Naive thymus-derived CD4-positive, alpha-beta T cell (primary cell): ENCODE results near the gene TMEM236. TPM values are rescaled to one million over a fixed set of nuclear protein-coding genes. Genes with fewer than 3 reads are reported as not detected.

Experiments used
- ATAC-seq: fragments of 150-1000 bp; cut with Tn5 transposase; 2 replicates; pipeline ENCODE4 v1.10.0; 2021; ENCODE audit warnings: mild to moderate bottlenecking, moderate library complexity
- CTCF ChIA-PET: fragments of 350-600 bp; sonication (Branson Sonifier 250); formaldehyde crosslinking; loops from one replicate; lab custom pipeline; 2021; ENCODE audit warnings: antibody characterized with exemption; lab: Charles Lee
- POLR2A ChIA-PET: fragments of 350-600 bp; sonication (Branson Sonifier 250); formaldehyde crosslinking; loops from one replicate; lab custom pipeline; 2021; ENCODE audit warnings: antibody characterized with exemption, inconsistent platforms; lab: Charles Lee
- DNase-seq, 9 donors: peaks; one replicate each; pipeline versions ENCODE4 v3.0.0 to v3.0.0-alpha.2; 2020 to 2022; ENCODE audit warnings: mixed read lengths in 1 of 9
- H3K27ac ChIP-seq: one replicate; pipeline ENCODE4 v1.7.0; 2013; ENCODE audit warnings: mild to moderate bottlenecking, low read depth, low read length, moderate library complexity
- H3K27me3 ChIP-seq, 2 donors: one replicate each; pipeline ENCODE4 v1.7.0; 2013; ENCODE audit warnings: low read length in 2 of 2, mild to moderate bottlenecking in 2 of 2, moderate library complexity in 2 of 2; ENCODE audit not compliant: control insufficient read depth in 2 of 2, insufficient read depth in 2 of 2
- H3K36me3 ChIP-seq, 3 experiments: 1 replicate in 2 of 3; 2 replicates in 1 of 3; pipeline ENCODE4 v1.7.0; 2013; ENCODE audit warnings: low read length in 3 of 3, mild to moderate bottlenecking in 3 of 3, moderate library complexity in 1 of 3; ENCODE audit not compliant: insufficient read depth in 3 of 3, control insufficient read depth in 2 of 3
- H3K4me1 ChIP-seq, 2 donors: one replicate each; pipeline ENCODE4 v1.7.0; 2013; ENCODE audit warnings: low read length in 2 of 2, mild to moderate bottlenecking in 2 of 2, moderate library complexity in 1 of 2; ENCODE audit not compliant: control insufficient read depth in 2 of 2, insufficient read depth in 2 of 2
- H3K4me3 ChIP-seq: 2 replicates; pipeline ENCODE4 v1.7.0; 2013; ENCODE audit warnings: mild to moderate bottlenecking, low read length
- H3K9me3 ChIP-seq, 3 experiments: 1 replicate in 2 of 3; 2 replicates in 1 of 3; pipeline ENCODE4 v1.7.0; 2013; ENCODE audit warnings: low read length in 3 of 3; ENCODE audit not compliant: control insufficient read depth in 2 of 3
- H3K27ac Mint-ChIP-seq, 9 donors: one replicate each; pipeline ENCODE4 v1.8.0; 2020 to 2022; ENCODE audit warnings: mixed read lengths in 9 of 9, mild to moderate bottlenecking in 8 of 9, moderate library complexity in 5 of 9, inconsistent platforms in 2 of 9
- H3K27me3 Mint-ChIP-seq, 5 donors: one replicate each; pipeline ENCODE4 v1.8.0; 2021 to 2022; ENCODE audit warnings: mixed read lengths in 5 of 5, mild to moderate bottlenecking in 1 of 5
- H3K36me3 Mint-ChIP-seq, 5 donors: one replicate each; pipeline ENCODE4 v1.8.0; 2020 to 2022; ENCODE audit warnings: mixed read lengths in 5 of 5, mild to moderate bottlenecking in 3 of 5, inconsistent platforms in 1 of 5
- H3K4me1 Mint-ChIP-seq, 7 donors: one replicate each; pipeline ENCODE4 v1.8.0; 2020 to 2022; ENCODE audit warnings: mixed read lengths in 7 of 7, mild to moderate bottlenecking in 3 of 7, inconsistent platforms in 1 of 7
- H3K4me3 Mint-ChIP-seq, 10 donors: one replicate each; pipeline ENCODE4 v1.8.0; 2020 to 2022; ENCODE audit warnings: mild to moderate bottlenecking in 10 of 10, mixed read lengths in 10 of 10, moderate library complexity in 6 of 10, inconsistent platforms in 2 of 10
- H3K9me3 Mint-ChIP-seq, 11 donors: one replicate each; pipeline ENCODE4 v1.8.0; 2020 to 2022; ENCODE audit warnings: mixed read lengths in 11 of 11, mild to moderate bottlenecking in 4 of 11, inconsistent platforms in 1 of 11, moderate library complexity in 1 of 11
- intact Hi-C, 2 donors: fragments of 100-400 bp; cut with micrococcal nuclease; formaldehyde crosslinking; loops; one replicate each; pipeline ENCODE4 v1.15.1; 2023
- polyA plus RNA-seq, 2 donors: library from polyadenylated mRNA; unstranded; fragments of 300-500 nt; fragmentation: Illumina TruSeq; gene quantifications; one replicate each; pipeline ENCODE4 v1.2.3, GENCODE V29; 2021
- total RNA-seq, 6 experiments: library from RNA in 5 of 6; stranded (reverse) in 5 of 6; gene quantifications; 1 replicate in 5 of 6; 2 replicates in 1 of 6; pipeline ENCODE4 v1.2.3 and lab custom pipeline; 2021 to 2026

Gene TMEM236
- total and polyA plus RNA-seq, 7 experiments from 2014 or later, result 0.02 to 0.12 (median 0.05) TPM; not detected in 4

GRCh38 chr10:17730667-17731066 lies 21.3 kb upstream of the TMEM236 start:
- H3K27ac ChIP-seq, result no peak overlapping the region
- intact Hi-C loops, result no loop called here
- no peak overlapping the region for H3K27ac Mint-ChIP-seq
- no peaks in the 10 kb centered on the region for H3K27me3 Mint-ChIP-seq
- H3K36me3 ChIP-seq, result no peaks in the 10 kb centered on the region
- H3K4me1 Mint-ChIP-seq, result no peaks in the 10 kb centered on the region
- H3K27me3 ChIP-seq, result no peaks in the 10 kb centered on the region
- H3K9me3 Mint-ChIP-seq, result no peaks in the 10 kb centered on the region
- H3K9me3 ChIP-seq, result no peaks in the 10 kb centered on the region
- CTCF ChIA-PET, result interaction anchor here (0.6 kb wide), 1 partner anchor 11 kb away, joined by 3 read pairs; no protein-coding TSS in a partner anchor
- DNase-seq (no peak), ATAC-seq (no peak)
- POLR2A ChIA-PET, result no interaction called here
- no peaks in the 10 kb centered on the region for H3K36me3 Mint-ChIP-seq
- no peaks in the 10 kb centered on the region for H3K4me1 ChIP-seq
- no peak overlapping the region for H3K4me3 Mint-ChIP-seq
- no peak overlapping the region for H3K4me3 ChIP-seq

GRCh38 chr10:17731331-17732020 lies 20.5 kb upstream of the TMEM236 start:
- no peaks in the 10 kb centered on the region for H3K9me3 Mint-ChIP-seq
- peak overlapping the region in 1 of 9 donors; percentile 28 for H3K27ac Mint-ChIP-seq
- no peak for DNase-seq
- Histone ChIP-seq H3K4me1 (no peaks in the 10 kb centered on the region), H3K4me3 (no peak overlapping the region), H3K9me3 (no peaks in the 10 kb centered on the region), H3K27me3 (no peaks in the 10 kb centered on the region), H3K36me3 (no peaks in the 10 kb centered on the region), H3K27ac (no peak overlapping the region)
- CTCF ChIA-PET, result no interaction called here
- no peaks in the 10 kb centered on the region for H3K36me3 Mint-ChIP-seq
- intact Hi-C loops, result no loop called here
- no peaks in the 10 kb centered on the region for H3K27me3 Mint-ChIP-seq
- POLR2A ChIA-PET, result interaction anchor here (0.6 kb wide), 1 partner anchor 41 kb away, joined by 3 read pairs; no protein-coding TSS in a partner anchor
- H3K4me1 Mint-ChIP-seq, result no peaks in the 10 kb centered on the region
- ATAC-seq, result no peak
- no peak overlapping the region for H3K4me3 Mint-ChIP-seq

DNA sequence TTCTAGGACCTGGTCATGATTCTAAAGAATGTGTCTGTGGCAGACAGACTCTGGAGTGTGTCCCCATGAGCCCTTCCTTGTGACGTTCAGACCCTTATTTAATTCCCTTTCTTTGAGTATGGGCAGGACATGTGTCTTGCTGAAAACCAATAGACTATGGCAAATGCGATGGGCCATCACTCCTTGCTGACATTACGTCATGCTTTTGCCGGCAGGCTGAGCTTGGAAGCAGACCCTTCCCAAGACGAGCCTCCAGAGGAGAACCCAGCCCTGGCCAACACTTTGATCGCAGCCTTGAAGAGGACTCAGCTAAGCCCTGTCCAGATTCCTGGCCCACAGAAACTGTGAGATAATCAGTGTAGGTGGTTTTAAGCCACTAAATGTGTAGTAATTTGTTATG lies 18.4 kb upstream of the TMEM236 start:
- H3K36me3 ChIP-seq, result no peaks in the 10 kb centered on the region
- intact Hi-C loops, result no loop called here
- H3K27ac Mint-ChIP-seq, result no peak overlapping the region
- no peak overlapping the region for H3K4me3 Mint-ChIP-seq
- POLR2A ChIA-PET, result no interaction called here
- H3K27ac ChIP-seq, result no peak overlapping the region
- H3K4me3 ChIP-seq, result no peak overlapping the region
- H3K36me3 Mint-ChIP-seq, result no peaks in the 10 kb centered on the region
- no peaks in the 10 kb centered on the region for H3K27me3 Mint-ChIP-seq
- CTCF ChIA-PET, result no interaction called here
- ATAC-seq (no peak), DNase-seq (no peak)
- no peaks in the 10 kb centered on the region for H3K4me1 ChIP-seq
- H3K9me3 ChIP-seq, result no peaks in the 10 kb centered on the region
- H3K4me1 Mint-ChIP-seq, result peaks cover 0 to 4% (median 3%) of the 10 kb centered on the region in 7 donors
- no peaks in the 10 kb centered on the region for H3K27me3 ChIP-seq
- H3K9me3 Mint-ChIP-seq, result no peaks in the 10 kb centered on the region

DNA sequence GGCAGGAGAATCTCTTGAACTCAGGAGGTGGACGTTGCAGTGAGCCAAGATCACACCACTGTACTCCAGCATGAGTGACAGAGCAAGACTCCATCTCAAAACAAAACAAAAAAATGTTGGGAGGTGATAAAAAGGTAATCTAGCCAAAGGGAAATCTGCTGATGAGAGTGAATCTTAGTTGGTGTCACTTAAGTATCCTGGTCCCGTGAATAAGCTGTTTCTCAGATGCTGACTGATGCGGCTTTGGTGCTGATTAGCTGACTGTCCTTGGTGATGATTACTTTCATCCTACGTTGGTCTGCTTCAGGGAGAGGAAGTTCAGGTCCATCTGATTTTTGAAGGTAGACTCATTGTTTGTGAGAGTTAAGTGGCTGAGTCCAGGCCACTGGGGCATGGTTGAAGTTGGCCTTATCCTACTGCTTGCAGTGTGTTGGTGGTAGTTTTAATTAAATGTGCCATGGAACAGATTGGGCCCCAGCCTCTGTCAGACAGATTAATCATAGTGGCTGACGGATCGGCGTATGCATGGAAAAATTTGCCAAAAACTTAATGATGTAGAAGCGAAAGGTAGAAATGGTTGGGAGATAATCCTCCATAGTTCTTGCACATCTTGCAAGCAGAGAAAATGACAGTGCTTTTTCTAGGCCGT lies 17.4 kb upstream of the TMEM236 start:
- Mint-ChIP-seq H3K27me3 (no peaks in the 10 kb centered on the region), H3K4me3 (no peak overlapping the region)

DNA sequence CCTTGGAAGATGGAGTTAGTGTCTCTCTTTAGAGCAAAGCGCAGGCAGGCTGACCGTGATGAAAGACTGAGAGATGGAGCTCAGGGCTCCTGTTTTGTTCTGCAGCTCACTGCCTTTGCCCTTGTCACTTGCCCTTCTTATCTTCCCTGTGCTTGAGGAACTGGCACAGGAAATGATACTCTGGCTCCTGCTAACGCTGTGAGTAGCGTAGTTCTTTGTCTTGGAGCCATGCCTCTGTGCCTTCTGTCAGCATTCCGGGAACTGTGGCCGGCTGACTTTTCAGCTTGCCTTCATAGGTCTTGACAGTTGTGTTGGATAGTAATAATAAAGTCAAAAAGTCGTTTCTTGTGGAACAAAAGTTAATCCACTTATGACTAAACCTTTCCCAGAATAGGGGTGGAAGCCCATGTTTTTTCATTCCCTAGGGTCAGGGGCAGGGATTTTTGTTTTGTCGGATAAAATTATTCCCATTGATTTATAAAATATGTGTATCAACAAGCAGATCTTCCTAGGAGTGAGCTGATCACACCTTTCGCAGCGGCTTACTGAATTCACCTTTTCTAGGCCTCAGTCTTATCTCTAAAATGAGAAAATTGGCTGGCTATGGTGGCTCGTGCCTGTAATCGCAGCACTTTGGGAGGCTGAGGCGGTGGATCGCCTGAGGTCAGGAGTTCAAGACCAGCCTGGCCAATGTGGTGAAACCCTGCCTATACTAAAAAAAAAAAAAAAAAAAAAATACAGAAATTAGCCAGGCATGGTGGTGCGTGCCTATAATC lies 16.6 kb upstream of the TMEM236 start:
- Histone ChIP-seq H3K4me3 (no peak overlapping the region), H3K9me3 (no peaks in the 10 kb centered on the region), H3K36me3 (no peaks in the 10 kb centered on the region), H3K27me3 (no peaks in the 10 kb centered on the region), H3K4me1 (no peaks in the 10 kb centered on the region), H3K27ac (no peak overlapping the region)
- ChIA-PET POLR2A (interaction anchor here (0.7 kb wide), 1 partner anchor 92 kb away, joined by 4 read pairs; the partner anchor contains the start of gene STAM), CTCF (interaction anchor here (0.7 kb wide), 1 partner anchor 19 kb away, joined by 3 read pairs; no protein-coding TSS in a partner anchor)
- Mint-ChIP-seq H3K9me3 (no peaks in the 10 kb centered on the region), H3K4me1 (peaks cover 0 to 4% (median 3%) of the 10 kb centered on the region in 7 donors), H3K27ac (no peak overlapping the region), H3K4me3 (no peak overlapping the region), H3K36me3 (no peaks in the 10 kb centered on the region), H3K27me3 (no peaks in the 10 kb centered on the region)
- DNase-seq (no peak), ATAC-seq (no peak)
- intact Hi-C loops, result no loop called here

More for the DNA sequence above, 17.4 kb upstream of the TMEM236 start:
- H3K9me3 Mint-ChIP-seq, result no peaks in the 10 kb centered on the region
- H3K36me3 Mint-ChIP-seq, result no peaks in the 10 kb centered on the region
- no peaks in the 10 kb centered on the region for H3K27me3 ChIP-seq
- ChIA-PET POLR2A (no interaction called here), CTCF (no interaction called here)
- no peak overlapping the region for H3K27ac ChIP-seq
- intact Hi-C loops, result no loop called here
- ATAC-seq, result no peak
- H3K9me3 ChIP-seq, result no peaks in the 10 kb centered on the region
- peaks cover 0 to 4% (median 3%) of the 10 kb centered on the region in 7 donors for H3K4me1 Mint-ChIP-seq
- no peak for DNase-seq
- H3K36me3 ChIP-seq, result no peaks in the 10 kb centered on the region
- H3K4me3 ChIP-seq, result no peak overlapping the region
- no peaks in the 10 kb centered on the region for H3K4me1 ChIP-seq
- no peak overlapping the region for H3K27ac Mint-ChIP-seq

DNA sequence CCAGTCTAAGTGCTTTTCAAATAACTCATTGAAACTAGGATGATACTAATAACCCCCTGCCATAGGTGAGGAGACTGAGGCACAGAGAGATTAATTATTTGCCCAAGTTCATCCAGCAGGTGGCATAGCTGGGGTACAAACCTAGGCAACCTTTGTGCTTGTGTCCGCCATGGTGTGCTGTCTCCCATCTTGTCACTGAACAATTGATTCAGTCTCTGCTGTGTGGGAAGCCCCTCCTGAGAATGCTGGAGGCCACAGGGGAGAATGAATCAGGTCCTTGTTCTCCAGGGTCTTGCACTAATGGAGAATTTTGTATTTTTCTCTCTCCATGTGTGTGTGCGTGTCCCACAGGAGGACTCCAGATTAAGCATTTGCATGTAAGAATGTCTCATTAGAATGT lies 15.8 kb upstream of the TMEM236 start:
- H3K27ac ChIP-seq, result no peak overlapping the region
- intact Hi-C loops, result no loop called here
- H3K9me3 ChIP-seq, result no peaks in the 10 kb centered on the region
- H3K4me3 ChIP-seq, result no peak overlapping the region
- no peaks in the 10 kb centered on the region for H3K36me3 ChIP-seq
- ChIA-PET CTCF (interaction anchor here (1.9 kb wide), 1 partner anchor 130 kb away, joined by 4 read pairs; no protein-coding TSS in a partner anchor), POLR2A (no interaction called here)
- Mint-ChIP-seq H3K27ac (no peak overlapping the region), H3K4me1 (peaks cover 0 to 4% (median 3%) of the 10 kb centered on the region in 7 donors), H3K9me3 (no peaks in the 10 kb centered on the region), H3K36me3 (no peaks in the 10 kb centered on the region), H3K4me3 (no peak overlapping the region), H3K27me3 (no peaks in the 10 kb centered on the region)
- H3K27me3 ChIP-seq, result no peaks in the 10 kb centered on the region
- no peak for ATAC-seq
- DNase-seq, result no peak
- H3K4me1 ChIP-seq, result no peaks in the 10 kb centered on the region
